ENCODE data around the gene LARGE1.

LARGE1 gene

DNA sequence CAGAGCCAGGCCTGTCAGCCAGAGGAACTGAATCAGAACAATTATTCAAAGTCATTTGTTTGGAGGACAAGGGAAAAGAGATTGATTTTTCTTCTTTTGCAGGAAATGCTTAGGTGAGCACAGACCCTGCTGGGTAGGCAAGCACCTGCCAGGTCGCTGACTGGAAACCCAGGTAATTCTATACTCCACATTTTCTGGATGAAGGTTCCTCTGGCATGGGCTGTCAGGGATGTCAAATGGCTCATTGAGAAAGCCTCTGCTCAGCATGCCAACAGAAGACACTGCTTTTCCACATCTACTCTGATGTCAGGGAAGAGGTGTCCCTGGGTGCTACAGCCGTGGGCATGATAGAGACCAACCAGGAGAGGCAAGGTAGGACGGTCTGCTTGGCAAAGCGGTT is 695.4 kb downstream of the LARGE1 start:
- DNase-seq (ENCODE audit: low read depth) = no peak

Measured in HS-27A (cell line).